ENCODE measurements around the gene COX11.

Gene COX11

DNA sequence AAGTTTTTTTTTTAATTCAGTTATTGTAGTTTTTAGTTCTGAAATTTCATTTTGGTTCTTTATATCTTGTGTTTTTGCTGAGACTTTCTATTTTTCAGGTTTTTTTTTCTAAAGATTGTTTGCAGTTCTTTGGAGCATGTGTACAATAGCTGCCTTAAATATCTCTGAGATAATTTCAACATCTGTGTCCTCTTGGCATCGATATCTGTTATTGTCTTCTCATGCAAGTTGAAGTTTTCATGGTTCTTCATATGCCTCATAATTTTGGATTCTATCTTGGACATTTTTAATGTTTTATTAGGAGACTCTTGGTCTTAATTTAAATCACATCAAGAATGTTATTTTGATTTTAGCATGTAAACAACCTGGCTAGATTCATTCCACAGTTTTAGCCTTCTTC lies 22.8 kb downstream of the COX11 start:
- TF ChIP-seq, protein P1, sequence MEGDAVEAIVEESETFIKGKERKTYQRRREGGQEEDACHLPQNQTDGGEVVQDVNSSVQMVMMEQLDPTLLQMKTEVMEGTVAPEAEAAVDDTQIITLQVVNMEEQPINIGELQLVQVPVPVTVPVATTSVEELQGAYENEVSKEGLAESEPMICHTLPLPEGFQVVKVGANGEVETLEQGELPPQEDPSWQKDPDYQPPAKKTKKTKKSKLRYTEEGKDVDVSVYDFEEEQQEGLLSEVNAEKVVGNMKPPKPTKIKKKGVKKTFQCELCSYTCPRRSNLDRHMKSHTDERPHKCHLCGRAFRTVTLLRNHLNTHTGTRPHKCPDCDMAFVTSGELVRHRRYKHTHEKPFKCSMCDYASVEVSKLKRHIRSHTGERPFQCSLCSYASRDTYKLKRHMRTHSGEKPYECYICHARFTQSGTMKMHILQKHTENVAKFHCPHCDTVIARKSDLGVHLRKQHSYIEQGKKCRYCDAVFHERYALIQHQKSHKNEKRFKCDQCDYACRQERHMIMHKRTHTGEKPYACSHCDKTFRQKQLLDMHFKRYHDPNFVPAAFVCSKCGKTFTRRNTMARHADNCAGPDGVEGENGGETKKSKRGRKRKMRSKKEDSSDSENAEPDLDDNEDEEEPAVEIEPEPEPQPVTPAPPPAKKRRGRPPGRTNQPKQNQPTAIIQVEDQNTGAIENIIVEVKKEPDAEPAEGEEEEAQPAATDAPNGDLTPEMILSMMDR (IDR thresholded peaks at IDR 0.05) = no peak
- H3K36me3 ChIP-seq (ENCODE audit: control insufficient read depth, insufficient read depth, low read length) = no peaks in the 10 kb centered on the region

DNA sequence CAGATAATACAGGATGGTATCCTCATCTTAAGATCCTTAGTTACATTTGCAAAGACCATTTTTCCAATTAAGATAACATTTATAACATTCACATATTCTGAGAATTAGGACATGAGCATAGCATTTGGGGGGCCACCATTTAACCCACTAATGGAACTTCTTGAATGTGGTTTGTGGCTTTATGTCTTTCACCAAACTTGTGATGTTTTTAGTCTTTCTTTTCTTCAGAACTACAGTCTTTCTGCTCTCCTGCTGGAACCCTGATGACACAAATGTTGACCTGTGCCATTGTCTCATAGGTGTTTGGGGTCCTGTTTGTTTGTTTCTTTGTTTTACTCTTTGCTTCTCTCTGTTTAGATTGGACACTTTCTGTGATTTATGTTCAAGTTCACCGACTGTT lies 23.2 kb downstream of the COX11 start:
- no peaks in the 10 kb centered on the region for H3K9me3 ChIP-seq (ENCODE audit: control insufficient read depth, low read length)
- H3K27me3 ChIP-seq (ENCODE audit: control insufficient read depth, insufficient read depth, low read length) = no peaks in the 10 kb centered on the region
- H3K4me2 ChIP-seq (ENCODE audit: low read length) = no peak overlapping the region
- H2AFZ ChIP-seq = no peak overlapping the region
- H3K79me2 ChIP-seq = no peaks in the 10 kb centered on the region
- H3K4me3 ChIP-seq (ENCODE audit: low read depth, low read length) = no peak overlapping the region
- no peak overlapping the region for H3K9ac ChIP-seq
- no peaks in the 10 kb centered on the region for H3K4me1 ChIP-seq
- no peak overlapping the region for H3K27ac ChIP-seq
- TF ChIP-seq, protein P1 (IDR thresholded peaks at IDR 0.05) = no peak
- H3K36me3 ChIP-seq (ENCODE audit: control insufficient read depth, insufficient read depth, low read length) = no peaks in the 10 kb centered on the region

More for the DNA sequence above, 22.8 kb downstream of the COX11 start:
- Histone ChIP-seq H3K4me2 (ENCODE audit: low read length) (no peak overlapping the region), H3K9me3 (ENCODE audit: control insufficient read depth, low read length) (no peaks in the 10 kb centered on the region), H3K79me2 (no peaks in the 10 kb centered on the region), H3K4me3 (ENCODE audit: low read depth, low read length) (no peak overlapping the region), H3K9ac (no peak overlapping the region), H3K27ac (no peak overlapping the region), H2AFZ (no peak overlapping the region), H3K4me1 (no peaks in the 10 kb centered on the region), H3K27me3 (ENCODE audit: control insufficient read depth, insufficient read depth, low read length) (no peaks in the 10 kb centered on the region)

DNA sequence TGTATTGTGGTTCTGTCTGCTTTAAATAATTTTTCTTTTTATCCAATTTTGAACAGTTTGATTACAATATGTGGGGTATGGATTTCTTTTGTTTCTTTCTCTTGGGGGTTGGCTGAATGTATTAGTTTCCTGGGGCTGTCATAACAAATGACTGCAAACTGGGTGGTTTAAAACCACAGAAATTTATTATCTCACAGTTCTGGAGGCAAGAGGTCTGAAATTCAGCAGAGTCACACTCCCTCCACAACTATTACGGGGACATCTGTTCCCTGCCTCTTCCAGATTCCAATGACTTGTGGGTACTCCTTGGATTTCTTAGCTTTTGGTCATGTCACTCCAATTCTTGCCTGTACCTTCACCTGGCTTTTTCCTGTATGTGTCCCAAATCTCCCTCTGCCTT lies 23.7 kb downstream of the COX11 start:
- TF ChIP-seq, protein P1 (IDR thresholded peaks at IDR 0.05) = no peak
- no peak overlapping the region for H3K9ac ChIP-seq

DNA sequence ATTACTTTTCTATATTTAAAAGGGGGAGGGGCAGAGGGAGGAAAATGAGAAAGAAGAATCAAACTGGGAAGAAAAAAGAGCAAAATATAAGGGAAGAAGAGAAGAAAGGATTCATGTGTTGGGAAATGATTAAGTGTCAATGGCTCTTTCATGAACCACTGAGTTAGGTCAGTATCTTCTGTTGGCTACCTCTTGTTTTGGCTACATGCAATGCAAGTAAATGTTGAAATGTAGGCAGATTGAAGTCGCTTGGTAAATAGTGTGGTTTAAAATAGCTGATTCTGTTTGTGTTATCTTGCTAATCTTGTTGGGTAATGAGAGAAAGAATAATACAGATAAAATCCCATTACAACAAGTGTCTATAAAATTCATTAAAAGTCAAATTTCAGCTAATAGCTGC lies 27.2 kb downstream of the COX11 start:
- TF ChIP-seq, protein P1 (IDR thresholded peaks at IDR 0.05) = no peak
- Histone ChIP-seq H3K9ac (no peak overlapping the region), H3K27ac (no peak overlapping the region), H3K27me3 (ENCODE audit: control insufficient read depth, insufficient read depth, low read length) (no peaks in the 10 kb centered on the region), H3K4me2 (ENCODE audit: low read length) (no peak overlapping the region), H3K4me1 (no peaks in the 10 kb centered on the region), H3K4me3 (ENCODE audit: low read depth, low read length) (no peak overlapping the region), H3K36me3 (ENCODE audit: control insufficient read depth, insufficient read depth, low read length) (no peaks in the 10 kb centered on the region), H3K79me2 (no peaks in the 10 kb centered on the region), H2AFZ (no peak overlapping the region), H3K9me3 (ENCODE audit: control insufficient read depth, low read length) (no peaks in the 10 kb centered on the region)

More for the DNA sequence above, 23.7 kb downstream of the COX11 start:
- no peak overlapping the region for H3K27ac ChIP-seq
- H3K27me3 ChIP-seq (ENCODE audit: control insufficient read depth, insufficient read depth, low read length) = no peaks in the 10 kb centered on the region
- no peak overlapping the region for H3K4me3 ChIP-seq (ENCODE audit: low read depth, low read length)
- H3K9me3 ChIP-seq (ENCODE audit: control insufficient read depth, low read length) = no peaks in the 10 kb centered on the region
- no peaks in the 10 kb centered on the region for H3K79me2 ChIP-seq
- no peaks in the 10 kb centered on the region for H3K4me1 ChIP-seq
- no peaks in the 10 kb centered on the region for H3K36me3 ChIP-seq (ENCODE audit: control insufficient read depth, insufficient read depth, low read length)
- H3K4me2 ChIP-seq (ENCODE audit: low read length) = no peak overlapping the region
- no peak overlapping the region for H2AFZ ChIP-seq

DNA sequence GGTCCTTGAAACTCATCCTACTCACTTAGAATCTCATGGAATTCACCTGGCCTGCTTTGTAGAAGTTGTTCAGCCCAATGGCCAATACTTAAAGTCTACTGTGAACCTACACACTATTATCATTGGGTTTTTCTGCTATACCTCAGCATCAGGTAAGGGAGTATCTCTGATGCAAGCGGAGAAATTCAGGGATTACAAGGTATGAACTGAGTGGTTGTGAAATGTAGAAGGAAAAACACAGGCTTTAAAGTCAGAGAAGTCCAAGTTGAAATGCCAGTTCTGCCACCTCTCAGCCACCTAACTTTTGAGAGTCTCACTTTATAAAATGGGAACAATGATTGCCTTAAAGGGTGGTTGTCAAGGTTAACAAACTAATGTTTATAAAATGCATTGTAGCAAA lies 31.0 kb downstream of the COX11 start:
- Histone ChIP-seq H2AFZ (no peak overlapping the region), H3K9me3 (ENCODE audit: control insufficient read depth, low read length) (no peaks in the 10 kb centered on the region), H3K36me3 (ENCODE audit: control insufficient read depth, insufficient read depth, low read length) (no peaks in the 10 kb centered on the region), H3K27ac (no peak overlapping the region), H3K4me1 (no peaks in the 10 kb centered on the region), H3K27me3 (ENCODE audit: control insufficient read depth, insufficient read depth, low read length) (no peaks in the 10 kb centered on the region), H3K79me2 (no peaks in the 10 kb centered on the region), H3K4me2 (ENCODE audit: low read length) (no peak overlapping the region), H3K4me3 (ENCODE audit: low read depth, low read length) (no peak overlapping the region), H3K9ac (no peak overlapping the region)
- TF ChIP-seq, protein P1 (IDR thresholded peaks at IDR 0.05) = no peak

All from parathyroid adenoma (tissue), 2 donors.